KMS-11 (cell line): ENCODE measurements around the gene FXYD5.
A peak's percentile ranks its signal among the peaks of the same experiment; 100 is the strongest.

Experiments
- H2AFZ ChIP-seq: fragments of 200-600 bp; sonication (generic); 2 replicates; pipeline ENCODE4 v1.6.1; 2016; ENCODE audit warnings: antibody characterized with exemption, mixed run types, low read depth
- H3K27ac ChIP-seq: fragments of 200-600 bp; sonication (generic); 2 replicates; pipeline ENCODE4 v1.6.1; 2016; ENCODE audit warnings: mild to moderate bottlenecking, mixed run types
- H3K27me3 ChIP-seq: fragments of 200-600 bp; sonication (generic); 2 replicates; pipeline ENCODE4 v1.6.1; 2017; ENCODE audit warnings: mild to moderate bottlenecking, low read depth, mixed run types, moderate library complexity; ENCODE audit not compliant: insufficient read depth
- H3K36me3 ChIP-seq: fragments of 200-600 bp; sonication (generic); 2 replicates; pipeline ENCODE4 v1.6.1; 2017; ENCODE audit warnings: mild to moderate bottlenecking, mixed run types; ENCODE audit not compliant: insufficient read depth
- H3K4me1 ChIP-seq: fragments of 200-600 bp; sonication (generic); 2 replicates; pipeline ENCODE4 v1.6.1; 2016; ENCODE audit warnings: mild to moderate bottlenecking, low read depth, mixed run types; ENCODE audit not compliant: poor library complexity, severe bottlenecking
- H3K4me2 ChIP-seq: fragments of 200-600 bp; sonication (generic); 2 replicates; pipeline ENCODE4 v1.7.0; 2016; ENCODE audit warnings: mild to moderate bottlenecking, mixed run types
- H3K4me3 ChIP-seq: fragments of 200-600 bp; sonication (generic); IDR thresholded peaks from 2 replicates; pipeline ENCODE4 v1.6.1; 2017; ENCODE audit warnings: low read depth, low read length, mixed read lengths; ENCODE audit not compliant: insufficient read depth
- H3K79me2 ChIP-seq: fragments of 200-600 bp; sonication (generic); 2 replicates; pipeline ENCODE4 v1.6.1; 2016; ENCODE audit warnings: low read depth, mixed run types; ENCODE audit not compliant: insufficient read depth
- H3K9ac ChIP-seq: fragments of 200-600 bp; sonication (generic); 2 replicates; pipeline ENCODE4 v1.6.1; 2016; ENCODE audit warnings: mild to moderate bottlenecking, mixed run types
- H4K20me1 ChIP-seq: fragments of 200-600 bp; sonication (generic); 2 replicates; pipeline ENCODE4 v1.6.1; 2016; ENCODE audit warnings: mild to moderate bottlenecking, mixed run types; ENCODE audit not compliant: insufficient read depth
- TF ChIP-seq, protein P1 (sequence below): fragments of 200-600 bp; sonication (generic); conservative IDR thresholded peaks from 2 replicates; pipeline ENCODE4 v1.6.1; 2017; ENCODE audit warnings: low read depth, mild to moderate bottlenecking, antibody characterized with exemption, low read length, moderate library complexity, mixed read lengths

FXYD5 gene

GRCh38 chr19:35143231-35143715 lies 11.3 kb upstream of the FXYD5 start, which contains the start of gene FXYD7:
Gene FXYD7 (plus strand): TSS chr19:35143255. CDS start chr19:35143334, 79 bp downstream.
- no peak within 1 kb of the TSS for H3K9ac ChIP-seq
- TF ChIP-seq, protein P1, sequence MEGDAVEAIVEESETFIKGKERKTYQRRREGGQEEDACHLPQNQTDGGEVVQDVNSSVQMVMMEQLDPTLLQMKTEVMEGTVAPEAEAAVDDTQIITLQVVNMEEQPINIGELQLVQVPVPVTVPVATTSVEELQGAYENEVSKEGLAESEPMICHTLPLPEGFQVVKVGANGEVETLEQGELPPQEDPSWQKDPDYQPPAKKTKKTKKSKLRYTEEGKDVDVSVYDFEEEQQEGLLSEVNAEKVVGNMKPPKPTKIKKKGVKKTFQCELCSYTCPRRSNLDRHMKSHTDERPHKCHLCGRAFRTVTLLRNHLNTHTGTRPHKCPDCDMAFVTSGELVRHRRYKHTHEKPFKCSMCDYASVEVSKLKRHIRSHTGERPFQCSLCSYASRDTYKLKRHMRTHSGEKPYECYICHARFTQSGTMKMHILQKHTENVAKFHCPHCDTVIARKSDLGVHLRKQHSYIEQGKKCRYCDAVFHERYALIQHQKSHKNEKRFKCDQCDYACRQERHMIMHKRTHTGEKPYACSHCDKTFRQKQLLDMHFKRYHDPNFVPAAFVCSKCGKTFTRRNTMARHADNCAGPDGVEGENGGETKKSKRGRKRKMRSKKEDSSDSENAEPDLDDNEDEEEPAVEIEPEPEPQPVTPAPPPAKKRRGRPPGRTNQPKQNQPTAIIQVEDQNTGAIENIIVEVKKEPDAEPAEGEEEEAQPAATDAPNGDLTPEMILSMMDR = no peak
- no peaks in the 10 kb centered on the region for H3K79me2 ChIP-seq
- H3K4me3 ChIP-seq = no peak within 1 kb of the TSS
- no peaks in the 10 kb centered on the region for H4K20me1 ChIP-seq
- H3K36me3 ChIP-seq = no peaks in the 10 kb centered on the region
- 0 out of 2 replicates have a peak within 1 kb of the TSS, but pooled peaks have one; percentile 80 for H3K4me2 ChIP-seq
- H3K27ac ChIP-seq = no peak within 1 kb of the TSS
- peaks cover 7% of the 10 kb centered on the region for H3K4me1 ChIP-seq
- H2AFZ ChIP-seq = no peak within 1 kb of the TSS; the same call in 1 of the 2 replicates
- H3K27me3 ChIP-seq = peaks cover 13% of the 10 kb centered on the region; the same call in 1 of the 2 replicates

- H2AFZ ChIP-seq = no peak overlapping the region
- TF ChIP-seq, protein P1 = no peak
- H3K4me2 ChIP-seq = no peak overlapping the region
- H3K4me3 ChIP-seq = no peak overlapping the region
- H4K20me1 ChIP-seq = no peaks in the 10 kb centered on the region
- no peak overlapping the region for H3K27ac ChIP-seq
- no peaks in the 10 kb centered on the region for H3K79me2 ChIP-seq
- H3K9ac ChIP-seq = no peak overlapping the region
- H3K36me3 ChIP-seq = no peaks in the 10 kb centered on the region
- peaks cover 13% of the 10 kb centered on the region; the same call in 1 of the 2 replicates for H3K27me3 ChIP-seq
- peaks cover 7% of the 10 kb centered on the region for H3K4me1 ChIP-seq
Observed at GRCh38 chr19:35143818-35144217, 10.7 kb upstream of the FXYD5 start.

DNA sequence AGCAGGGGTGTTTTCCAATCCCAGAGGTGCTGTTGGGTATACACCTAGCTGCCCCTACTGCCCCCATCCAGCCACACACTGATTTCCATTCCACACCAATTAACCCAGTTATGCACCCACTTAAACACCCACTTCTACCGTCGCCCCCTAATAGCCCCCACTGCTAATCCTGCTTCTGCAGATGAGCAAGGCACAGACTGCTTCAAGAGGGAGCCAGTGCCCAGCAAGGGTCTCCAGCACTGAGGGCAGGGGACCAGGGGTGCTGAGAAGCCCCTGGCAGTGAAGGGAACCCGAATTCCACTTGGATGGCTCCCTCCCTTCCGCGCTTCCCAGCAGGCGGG lies 10.3 kb upstream of the FXYD5 start:
- H3K4me3 ChIP-seq = no peak overlapping the region
- H3K9ac ChIP-seq = no peak overlapping the region
- H3K27me3 ChIP-seq = peaks cover 13% of the 10 kb centered on the region; the same call in 1 of the 2 replicates
- no peak overlapping the region for H3K4me2 ChIP-seq
- no peak overlapping the region for H3K27ac ChIP-seq
- no peaks in the 10 kb centered on the region for H3K79me2 ChIP-seq
- no peaks in the 10 kb centered on the region for H3K36me3 ChIP-seq
- no peak overlapping the region for H2AFZ ChIP-seq
- TF ChIP-seq, protein P1 = no peak
- H3K4me1 ChIP-seq = peaks cover 7% of the 10 kb centered on the region
- H4K20me1 ChIP-seq = no peaks in the 10 kb centered on the region

GRCh38 chr19:35144600-35145436 lies 9.7 kb upstream of the FXYD5 start:
- Histone ChIP-seq H2AFZ (no peak overlapping the region), H3K4me3 (no peak overlapping the region), H4K20me1 (no peaks in the 10 kb centered on the region), H3K4me1 (peaks cover 7% of the 10 kb centered on the region), H3K9ac (no peak overlapping the region), H3K27me3 (peaks cover 13% of the 10 kb centered on the region; the same call in 1 of the 2 replicates), H3K79me2 (no peaks in the 10 kb centered on the region), H3K27ac (no peak overlapping the region), H3K36me3 (no peaks in the 10 kb centered on the region), H3K4me2 (no peak overlapping the region)
- TF ChIP-seq, protein P1 = no peak
